Peyer's patch (tissue), 4 donors: ENCODE results near the gene SOX1. TPM values are rescaled to one million over a fixed set of nuclear protein-coding genes. Genes with fewer than 3 reads are reported as not detected.

ENCODE experiments used
- DNase-seq, 3 donors: peaks; one replicate each; pipeline ENCODE4 v3.0.0-alpha.2; 2017 to 2019
- H3K27ac ChIP-seq, 4 donors: fragments of 200-600 bp; sonication (generic); one replicate each; pipeline ENCODE4 v1.5.1; 2016 to 2019
- H3K27me3 ChIP-seq, 2 donors: fragments of 200-600 bp; sonication (generic); one replicate each; pipeline ENCODE4 v1.5.1; 2019
- H3K36me3 ChIP-seq, 3 donors: fragments of 200-600 bp; sonication (generic); one replicate each; pipeline ENCODE4 v1.5.1; 2016 to 2019
- H3K4me1 ChIP-seq, 4 donors: fragments of 200-600 bp; sonication (generic); one replicate each; pipeline ENCODE4 v1.5.1; 2016 to 2019
- H3K4me3 ChIP-seq, 4 donors: fragments of 200-600 bp; sonication (generic); 1 replicate in 3 of 4; 2 replicates in 1 of 4; pipeline ENCODE4 v1.5.1; 2016 to 2019; ENCODE audit warnings: mild to moderate bottlenecking in 1 of 4
- H3K9me3 ChIP-seq, 4 donors: fragments of 200-600 bp; sonication (generic); one replicate each; pipeline ENCODE4 v1.5.1; 2016 to 2019; ENCODE audit warnings: mild to moderate bottlenecking in 1 of 4
- POLR2A ChIP-seq, 2 donors: fragments of 450-650 bp; IDR thresholded peaks; one replicate each; pipeline ENCODE4 v1.5.1; 2017; ENCODE audit warnings: antibody characterized with exemption in 2 of 2, mild to moderate bottlenecking in 2 of 2, moderate library complexity in 2 of 2
- total RNA-seq, 4 donors: library from RNA; depleted of rRNA; stranded (reverse); fragments of >200 nt; gene quantifications; one replicate each; pipeline ENCODE4 v1.1.0, GENCODE V29; 2016
- TF ChIP-seq, protein P1 (sequence below), 6 experiments: fragments of 450-650 bp in 4 of 6; fragments of 200-600 bp in 2 of 6; sonication (generic) in 1 of 6; IDR thresholded peaks; one replicate each; pipeline ENCODE4 v1.5.1; 2017 to 2019; ENCODE audit warnings: antibody characterized with exemption in 6 of 6, mild to moderate bottlenecking in 3 of 6, moderate library complexity in 1 of 6

SOX1 gene
- total RNA-seq, 4 donors from 2014 or later: not detected

- TF ChIP-seq, protein P1, sequence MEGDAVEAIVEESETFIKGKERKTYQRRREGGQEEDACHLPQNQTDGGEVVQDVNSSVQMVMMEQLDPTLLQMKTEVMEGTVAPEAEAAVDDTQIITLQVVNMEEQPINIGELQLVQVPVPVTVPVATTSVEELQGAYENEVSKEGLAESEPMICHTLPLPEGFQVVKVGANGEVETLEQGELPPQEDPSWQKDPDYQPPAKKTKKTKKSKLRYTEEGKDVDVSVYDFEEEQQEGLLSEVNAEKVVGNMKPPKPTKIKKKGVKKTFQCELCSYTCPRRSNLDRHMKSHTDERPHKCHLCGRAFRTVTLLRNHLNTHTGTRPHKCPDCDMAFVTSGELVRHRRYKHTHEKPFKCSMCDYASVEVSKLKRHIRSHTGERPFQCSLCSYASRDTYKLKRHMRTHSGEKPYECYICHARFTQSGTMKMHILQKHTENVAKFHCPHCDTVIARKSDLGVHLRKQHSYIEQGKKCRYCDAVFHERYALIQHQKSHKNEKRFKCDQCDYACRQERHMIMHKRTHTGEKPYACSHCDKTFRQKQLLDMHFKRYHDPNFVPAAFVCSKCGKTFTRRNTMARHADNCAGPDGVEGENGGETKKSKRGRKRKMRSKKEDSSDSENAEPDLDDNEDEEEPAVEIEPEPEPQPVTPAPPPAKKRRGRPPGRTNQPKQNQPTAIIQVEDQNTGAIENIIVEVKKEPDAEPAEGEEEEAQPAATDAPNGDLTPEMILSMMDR (IDR thresholded peaks at IDR 0.05): no peak
- no peak for TF ChIP-seq POLR2A (IDR thresholded peaks at IDR 0.05)
- H3K4me1 ChIP-seq: peaks cover 0 to 6% (median 0%) of the 10 kb centered on the region in 4 donors
- no peaks in the 10 kb centered on the region for H3K9me3 ChIP-seq
- H3K27ac ChIP-seq: no peak overlapping the region
- no peaks in the 10 kb centered on the region for H3K27me3 ChIP-seq
- DNase-seq: peak in 1 of 3 donors; percentile 46
- no peaks in the 10 kb centered on the region for H3K36me3 ChIP-seq
- no peak overlapping the region for H3K4me3 ChIP-seq
Observed at GRCh38 chr13:112114391-112114790, 47.4 kb downstream of the SOX1 start.

DNA sequence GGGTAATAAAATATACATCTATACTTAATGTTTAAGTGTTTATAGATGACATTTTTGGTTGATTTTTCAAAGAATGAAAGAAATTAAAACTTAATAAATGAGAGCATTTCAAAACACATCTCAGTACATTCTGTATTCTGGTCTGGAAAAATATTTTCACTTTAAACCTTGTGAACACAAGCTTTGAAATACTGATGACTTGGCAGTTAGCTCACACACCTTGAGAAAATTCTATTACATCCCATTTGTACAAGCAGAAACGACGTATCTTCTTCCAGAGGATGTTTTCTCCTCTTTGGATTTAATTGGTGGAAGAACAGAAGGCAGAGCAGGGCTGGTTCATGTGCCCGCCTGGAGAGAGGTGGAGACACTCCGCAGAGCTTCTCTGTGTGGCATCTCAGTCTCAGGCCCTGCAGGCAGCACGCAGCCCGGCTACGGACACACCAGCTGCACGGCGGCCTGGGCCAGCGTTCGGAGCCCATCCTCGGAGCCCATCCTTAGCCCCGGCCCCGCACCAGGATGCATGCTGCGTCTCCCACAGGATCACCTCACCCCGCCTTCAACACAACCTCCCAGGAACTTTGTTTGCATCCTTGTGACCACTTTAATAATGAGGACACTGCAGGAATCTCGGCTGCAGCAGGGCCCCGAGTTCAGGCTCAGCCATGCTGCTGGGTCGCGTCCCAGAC, 48.6 kb downstream of the SOX1 start:
- TF ChIP-seq, protein P1 (IDR thresholded peaks at IDR 0.05): no peak
- TF ChIP-seq POLR2A (IDR thresholded peaks at IDR 0.05): no peak
- no peak for DNase-seq
- H3K27ac ChIP-seq: no peak overlapping the region
- H3K4me1 ChIP-seq: peaks cover 0 to 6% (median 0%) of the 10 kb centered on the region in 4 donors
- no peaks in the 10 kb centered on the region for H3K27me3 ChIP-seq
- no peaks in the 10 kb centered on the region for H3K9me3 ChIP-seq
- no peak overlapping the region for H3K4me3 ChIP-seq
- H3K36me3 ChIP-seq: no peaks in the 10 kb centered on the region

DNA sequence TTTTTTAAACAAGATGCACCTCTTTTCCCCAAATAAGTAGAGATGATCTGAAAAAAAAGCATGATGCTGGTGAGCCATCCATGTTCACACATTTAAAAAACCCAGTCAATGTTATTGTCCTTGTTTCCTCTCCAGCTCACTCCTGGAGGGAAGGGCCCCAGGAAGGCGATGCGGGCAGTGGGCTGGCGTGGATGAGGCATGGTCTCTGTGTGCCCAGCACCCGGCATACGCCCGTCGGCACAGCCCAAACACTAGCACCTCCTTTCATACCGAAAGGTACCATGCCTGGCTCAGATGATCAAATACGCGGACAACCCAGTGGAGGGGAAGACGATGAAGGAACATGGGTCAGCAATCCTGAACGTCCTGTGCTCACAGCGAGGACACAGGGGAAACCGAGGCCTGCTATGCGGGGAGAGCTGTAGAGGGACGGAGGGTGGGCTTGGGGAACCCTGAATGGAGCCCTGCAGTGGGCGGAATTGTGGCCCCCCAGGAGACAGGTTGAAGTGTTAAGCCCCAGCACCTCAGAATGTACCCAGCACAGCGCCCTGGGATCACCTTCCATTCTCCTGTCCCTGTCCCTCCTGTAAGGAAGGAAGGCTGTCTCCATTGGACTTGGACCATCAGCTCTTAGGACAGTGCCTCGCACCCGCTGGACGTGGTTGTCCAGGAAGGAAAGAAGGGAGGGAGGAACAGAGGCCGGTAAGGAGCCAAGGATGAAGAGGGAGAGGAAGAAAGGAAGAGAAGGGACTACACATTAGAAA, 49.4 kb downstream of the SOX1 start:
- H3K9me3 ChIP-seq: no peaks in the 10 kb centered on the region
- H3K4me3 ChIP-seq: no peak overlapping the region
- TF ChIP-seq POLR2A (IDR thresholded peaks at IDR 0.05): no peak
- TF ChIP-seq, protein P1 (IDR thresholded peaks at IDR 0.05): no peak
- no peak overlapping the region for H3K27ac ChIP-seq
- DNase-seq: no peak
- H3K4me1 ChIP-seq: peaks cover 0 to 6% (median 0%) of the 10 kb centered on the region in 4 donors
- H3K36me3 ChIP-seq: no peaks in the 10 kb centered on the region
- no peaks in the 10 kb centered on the region for H3K27me3 ChIP-seq

DNA sequence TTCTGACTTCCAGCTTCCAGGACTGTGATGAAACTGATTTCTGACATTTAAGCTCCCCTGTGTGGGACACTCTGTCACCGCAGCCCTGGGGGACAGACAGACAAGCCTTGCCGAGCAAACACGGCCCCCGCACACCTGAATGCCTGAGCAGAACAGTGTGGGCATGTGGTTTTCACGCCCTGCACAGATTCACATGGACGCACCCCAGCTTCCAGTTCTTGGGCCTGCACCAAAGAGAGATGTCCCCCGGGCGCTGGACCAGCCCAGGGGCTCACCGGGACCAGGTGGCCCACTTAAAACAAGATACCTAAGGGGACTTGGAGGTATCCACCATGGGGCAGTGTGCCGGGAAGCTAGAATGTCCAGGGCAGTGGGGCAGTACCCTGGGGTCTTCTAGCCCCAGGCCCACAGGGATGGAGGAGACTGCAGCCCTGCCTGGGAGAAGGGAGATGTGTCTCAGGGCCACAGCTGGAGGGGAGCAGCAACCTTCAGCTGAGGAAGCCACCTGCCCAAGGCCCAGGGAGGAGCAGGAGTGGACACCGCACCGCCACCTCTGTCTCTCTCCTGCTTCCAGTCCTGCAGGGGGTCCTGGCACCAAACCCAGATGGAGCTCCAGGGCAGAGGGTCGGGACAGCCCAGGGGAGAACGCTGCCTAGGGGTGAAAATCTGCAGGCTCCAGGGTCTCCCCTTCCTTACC, 50.5 kb downstream of the SOX1 start:
- no peak overlapping the region for H3K4me3 ChIP-seq
- H3K36me3 ChIP-seq: no peaks in the 10 kb centered on the region
- no peak overlapping the region for H3K27ac ChIP-seq
- TF ChIP-seq, protein P1 (IDR thresholded peaks at IDR 0.05): no peak
- TF ChIP-seq POLR2A (IDR thresholded peaks at IDR 0.05): no peak
- peaks cover 0 to 6% (median 0%) of the 10 kb centered on the region in 4 donors for H3K4me1 ChIP-seq
- H3K27me3 ChIP-seq: no peaks in the 10 kb centered on the region
- no peaks in the 10 kb centered on the region for H3K9me3 ChIP-seq
- DNase-seq: no peak

DNA sequence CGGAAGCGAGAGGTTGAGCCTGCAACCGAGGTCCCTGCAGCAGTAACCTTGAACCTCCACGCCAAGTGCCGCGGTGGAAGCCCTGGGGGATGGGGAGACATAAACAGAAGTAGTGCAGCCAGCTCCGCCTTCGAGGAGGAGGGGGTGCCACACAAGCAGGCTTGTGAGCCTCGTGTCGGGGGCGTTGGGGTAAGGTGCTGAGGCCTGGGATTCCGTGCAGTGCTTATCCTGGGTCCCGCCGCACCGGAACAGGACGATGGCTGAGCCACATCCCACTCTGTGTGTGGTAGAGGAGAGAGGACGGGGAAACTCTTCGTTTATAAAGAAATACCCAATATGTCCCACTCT, 51.0 kb downstream of the SOX1 start:
- peaks cover 0 to 6% (median 0%) of the 10 kb centered on the region in 4 donors for H3K4me1 ChIP-seq
- DNase-seq: no peak
- H3K4me3 ChIP-seq: no peak overlapping the region
- H3K9me3 ChIP-seq: no peaks in the 10 kb centered on the region
- H3K36me3 ChIP-seq: no peaks in the 10 kb centered on the region
- H3K27me3 ChIP-seq: no peaks in the 10 kb centered on the region
- no peak overlapping the region for H3K27ac ChIP-seq
- TF ChIP-seq, protein P1 (IDR thresholded peaks at IDR 0.05): no peak
- TF ChIP-seq POLR2A (IDR thresholded peaks at IDR 0.05): no peak
